B cell (primary cell): Measurements from ENCODE around the gene CPED1.

Source experiments
- EZH2 ChIP-seq: IDR thresholded peaks from 2 replicates; pipeline ENCODE4 v1.6.1; 2012; ENCODE audit warnings: borderline replicate concordance, low read depth, mild to moderate bottlenecking, moderate library complexity, low read length; ENCODE audit not compliant: insufficient read depth, poor library complexity, severe bottlenecking
- TF ChIP-seq, protein P1 (sequence below): fragments of 200-600 bp; IDR thresholded peaks from one replicate; pipeline ENCODE4 v1.8.0; 2022; ENCODE audit warnings: antibody characterized with exemption, mild to moderate bottlenecking

DNA sequence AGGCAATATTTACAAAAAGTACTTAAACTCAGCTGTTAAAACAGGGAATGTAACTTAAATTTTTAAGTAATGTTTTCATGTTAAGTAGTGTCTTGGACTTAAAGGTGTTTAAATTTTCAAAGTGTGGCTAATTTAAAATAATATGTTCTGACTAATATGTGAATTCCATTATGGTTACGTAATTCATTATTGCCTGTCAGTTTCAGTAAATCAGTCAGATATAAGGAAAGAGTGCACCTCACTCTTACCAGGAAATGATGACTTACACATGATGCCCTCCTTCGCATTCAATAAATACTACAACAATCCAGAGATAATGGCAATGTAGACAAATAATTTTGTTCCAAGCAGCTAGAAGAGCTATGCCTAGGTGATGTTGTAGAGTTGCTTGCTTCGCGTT is 271.3 kb downstream of the CPED1 start:
- TF ChIP-seq, protein P1, sequence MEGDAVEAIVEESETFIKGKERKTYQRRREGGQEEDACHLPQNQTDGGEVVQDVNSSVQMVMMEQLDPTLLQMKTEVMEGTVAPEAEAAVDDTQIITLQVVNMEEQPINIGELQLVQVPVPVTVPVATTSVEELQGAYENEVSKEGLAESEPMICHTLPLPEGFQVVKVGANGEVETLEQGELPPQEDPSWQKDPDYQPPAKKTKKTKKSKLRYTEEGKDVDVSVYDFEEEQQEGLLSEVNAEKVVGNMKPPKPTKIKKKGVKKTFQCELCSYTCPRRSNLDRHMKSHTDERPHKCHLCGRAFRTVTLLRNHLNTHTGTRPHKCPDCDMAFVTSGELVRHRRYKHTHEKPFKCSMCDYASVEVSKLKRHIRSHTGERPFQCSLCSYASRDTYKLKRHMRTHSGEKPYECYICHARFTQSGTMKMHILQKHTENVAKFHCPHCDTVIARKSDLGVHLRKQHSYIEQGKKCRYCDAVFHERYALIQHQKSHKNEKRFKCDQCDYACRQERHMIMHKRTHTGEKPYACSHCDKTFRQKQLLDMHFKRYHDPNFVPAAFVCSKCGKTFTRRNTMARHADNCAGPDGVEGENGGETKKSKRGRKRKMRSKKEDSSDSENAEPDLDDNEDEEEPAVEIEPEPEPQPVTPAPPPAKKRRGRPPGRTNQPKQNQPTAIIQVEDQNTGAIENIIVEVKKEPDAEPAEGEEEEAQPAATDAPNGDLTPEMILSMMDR, result no peak
- no peak for TF ChIP-seq EZH2
